PC-9 (cell line): ENCODE data around the gene OBSCN.

ENCODE experiments used
- CTCF ChIP-seq: fragments of 200-600 bp; sonication (generic); conservative IDR thresholded peaks from 2 replicates; pipeline ENCODE4 v1.6.1; 2017; ENCODE audit warnings: mixed run types, antibody characterized with exemption, mild to moderate bottlenecking, moderate library complexity
- EZH2 ChIP-seq: fragments of 200-600 bp; sonication (generic); IDR thresholded peaks from 2 replicates; pipeline ENCODE4 v1.8.0; 2017; ENCODE audit warnings: antibody characterized with exemption, low read depth

- TF ChIP-seq CTCF (no peak), EZH2 (no peak)
These were observed 66.8 kb downstream of the OBSCN start for GRCh38 chr1:228274452-228275178.
